NT2/D1 (cell line): Measurements from ENCODE around the gene PIK3R6.
A peak's percentile ranks its signal among the peaks of the same experiment; 100 is the strongest.

Experiments
- DNase-seq: peaks from one replicate; pipeline ENCODE4 v3.0.0-alpha.2; 2011; ENCODE audit warnings: low read depth, low spot score
- H3K27me3 ChIP-seq: 2 replicates; pipeline ENCODE4 v1.6.0; 2011; ENCODE audit warnings: mild to moderate bottlenecking; ENCODE audit not compliant: insufficient read length, insufficient read depth
- H3K36me3 ChIP-seq: 2 replicates; pipeline ENCODE4 v1.6.1; 2011; ENCODE audit warnings: mild to moderate bottlenecking, low read length, mixed read lengths; ENCODE audit not compliant: insufficient read depth, insufficient read length
- H3K4me1 ChIP-seq: 2 replicates; pipeline ENCODE4 v1.5.1; 2011; ENCODE audit not compliant: insufficient read depth, insufficient read length
- H3K4me3 ChIP-seq: 2 replicates; pipeline ENCODE4 v1.5.1; 2011; ENCODE audit warnings: low read depth; ENCODE audit not compliant: insufficient read length
- H3K9ac ChIP-seq: 2 replicates; pipeline ENCODE4 v1.6.0; 2011; ENCODE audit warnings: low read depth; ENCODE audit not compliant: insufficient read length
- H3K9me3 ChIP-seq: 2 replicates; pipeline ENCODE4 v1.5.1; 2011; ENCODE audit warnings: mild to moderate bottlenecking, low read length; ENCODE audit not compliant: insufficient read depth
- SUZ12 ChIP-seq: IDR thresholded peaks from 2 replicates; pipeline ENCODE4 v1.6.1; 2011; ENCODE audit not compliant: insufficient read length, insufficient read depth; ENCODE audit errors: extremely low read depth
- YY1 ChIP-seq: IDR thresholded peaks from 2 replicates; pipeline ENCODE4 v1.6.1; 2011; ENCODE audit not compliant: insufficient read length, insufficient read depth
- ZNF274 ChIP-seq: IDR thresholded peaks from 2 replicates; pipeline ENCODE4 v1.6.1; 2011; ENCODE audit warnings: mild to moderate bottlenecking, low read depth, low read length

PIK3R6 gene

GRCh38 chr17:8893621-8894201, 26.2 kb upstream of the PIK3R6 start:
- H3K4me1 ChIP-seq, result no peaks in the 10 kb centered on the region
- no peaks in the 10 kb centered on the region for H3K9me3 ChIP-seq
- peak overlapping the region; percentile 67 for H3K9ac ChIP-seq
- no peak for TF ChIP-seq YY1
- no peak for TF ChIP-seq ZNF274
- TF ChIP-seq SUZ12, result no peak
- H3K27me3 ChIP-seq, result no peaks in the 10 kb centered on the region
- DNase-seq, result no peak
- no peaks in the 10 kb centered on the region for H3K36me3 ChIP-seq
- H3K4me3 ChIP-seq, result peak overlapping the region; percentile 42

- TF ChIP-seq YY1, result no peak
- TF ChIP-seq ZNF274, result no peak
- no peak for TF ChIP-seq SUZ12
- Histone ChIP-seq H3K4me1 (no peaks in the 10 kb centered on the region), H3K27me3 (no peaks in the 10 kb centered on the region), H3K9me3 (no peaks in the 10 kb centered on the region), H3K36me3 (no peaks in the 10 kb centered on the region), H3K9ac (no peak overlapping the region), H3K4me3 (no peak overlapping the region)
- no peak for DNase-seq
Measured at GRCh38 chr17:8893059-8893458, 25.6 kb upstream of the PIK3R6 start.

- no peak for TF ChIP-seq ZNF274
- TF ChIP-seq YY1, result no peak
- no peak for TF ChIP-seq SUZ12
- Histone ChIP-seq H3K9ac (no peak overlapping the region), H3K9me3 (no peaks in the 10 kb centered on the region), H3K4me3 (no peak overlapping the region), H3K36me3 (no peaks in the 10 kb centered on the region), H3K27me3 (no peaks in the 10 kb centered on the region), H3K4me1 (no peaks in the 10 kb centered on the region)
- DNase-seq, result no peak
Measured at GRCh38 chr17:8892338-8892690, 24.8 kb upstream of the PIK3R6 start.

GRCh38 chr17:8890671-8891070, 23.2 kb upstream of the PIK3R6 start:
- Histone ChIP-seq H3K9ac (no peak overlapping the region), H3K27me3 (no peaks in the 10 kb centered on the region), H3K4me3 (no peak overlapping the region), H3K4me1 (no peaks in the 10 kb centered on the region), H3K9me3 (no peaks in the 10 kb centered on the region), H3K36me3 (no peaks in the 10 kb centered on the region)
- no peak for DNase-seq
- TF ChIP-seq YY1, result no peak
- TF ChIP-seq ZNF274, result no peak
- TF ChIP-seq SUZ12, result no peak

- Histone ChIP-seq H3K36me3 (no peaks in the 10 kb centered on the region), H3K4me1 (no peaks in the 10 kb centered on the region), H3K9ac (no peak overlapping the region), H3K27me3 (no peaks in the 10 kb centered on the region), H3K9me3 (no peaks in the 10 kb centered on the region), H3K4me3 (no peak overlapping the region)
- TF ChIP-seq SUZ12, result no peak
- DNase-seq, result no peak
Measured at GRCh38 chr17:8889458-8890210, 22.2 kb upstream of the PIK3R6 start.

GRCh38 chr17:8888704-8889302, 21.3 kb upstream of the PIK3R6 start:
- Histone ChIP-seq H3K36me3 (no peaks in the 10 kb centered on the region), H3K9ac (no peak overlapping the region), H3K9me3 (no peaks in the 10 kb centered on the region), H3K27me3 (no peaks in the 10 kb centered on the region), H3K4me3 (no peak overlapping the region), H3K4me1 (no peaks in the 10 kb centered on the region)
- TF ChIP-seq SUZ12, result no peak
- no peak for TF ChIP-seq YY1
- no peak for TF ChIP-seq ZNF274
- DNase-seq, result no peak

GRCh38 chr17:8887834-8888703, 20.6 kb upstream of the PIK3R6 start:
- H3K9me3 ChIP-seq, result no peaks in the 10 kb centered on the region
- no peaks in the 10 kb centered on the region for H3K27me3 ChIP-seq
- no peaks in the 10 kb centered on the region for H3K36me3 ChIP-seq
- no peak overlapping the region for H3K9ac ChIP-seq
- no peak overlapping the region for H3K4me3 ChIP-seq
- DNase-seq, result no peak
- H3K4me1 ChIP-seq, result no peaks in the 10 kb centered on the region
- TF ChIP-seq YY1 (no peak), SUZ12 (no peak), ZNF274 (no peak)
